ENCODE results near the gene SCNN1A. TPM values are rescaled to one million over a fixed set of nuclear protein-coding genes. Genes with fewer than 3 reads are reported as not detected.

Gene SCNN1A
- total and polyA plus RNA-seq, 2 of the 13 experiments (the other 11 are each of a cell fraction or from before 2014, with no cell fraction given): 1.5 to 14.6 TPM

DNA sequence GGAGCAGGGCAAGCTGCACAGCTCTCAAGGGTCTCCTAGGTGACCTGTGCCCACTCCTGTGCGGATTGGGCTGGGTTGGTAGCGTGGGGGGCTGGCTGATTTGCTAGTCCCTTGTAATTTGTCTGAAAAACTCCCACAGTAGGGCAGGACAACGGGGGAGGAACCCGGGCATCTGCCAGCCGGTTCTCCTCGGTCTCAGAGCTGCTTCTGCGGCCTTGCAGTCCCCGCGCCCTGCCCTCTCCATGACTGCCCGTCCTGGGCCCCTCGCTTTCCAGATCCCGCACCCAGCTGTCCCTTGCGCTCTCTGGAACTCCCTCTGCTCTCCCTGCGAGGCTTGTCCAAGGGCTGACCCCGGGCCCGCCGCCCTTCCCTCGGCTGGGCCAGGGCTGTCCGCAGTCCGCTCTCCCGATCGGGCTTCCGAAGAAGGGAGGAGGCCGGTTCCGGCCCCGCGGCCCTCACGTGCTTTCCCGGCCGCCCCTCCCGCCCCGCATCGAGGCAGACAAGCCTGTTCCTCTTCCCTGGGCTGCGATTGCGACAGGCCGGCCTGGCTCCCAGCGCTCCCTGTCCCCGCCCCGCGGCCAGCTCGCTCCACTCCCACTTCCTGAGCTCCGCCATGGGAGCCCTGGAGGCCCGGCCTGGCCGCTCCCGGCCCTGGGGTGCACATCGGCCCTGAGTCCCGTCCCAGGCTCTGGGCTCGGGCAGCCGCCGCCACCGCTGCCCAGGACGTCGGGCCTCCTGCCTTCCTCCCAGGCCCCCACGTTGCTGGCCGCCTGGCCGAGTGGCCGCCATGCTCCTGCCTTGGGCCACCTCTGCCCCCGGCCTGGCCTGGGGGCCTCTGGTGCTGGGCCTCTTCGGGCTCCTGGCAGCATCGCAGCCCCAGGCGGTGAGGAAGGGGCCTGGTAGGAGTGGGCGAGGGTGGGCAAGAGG, 8.5 kb upstream of the SCNN1A start, which contains the start of gene LTBR (continued):
- TF ChIP-seq, protein P1, sequence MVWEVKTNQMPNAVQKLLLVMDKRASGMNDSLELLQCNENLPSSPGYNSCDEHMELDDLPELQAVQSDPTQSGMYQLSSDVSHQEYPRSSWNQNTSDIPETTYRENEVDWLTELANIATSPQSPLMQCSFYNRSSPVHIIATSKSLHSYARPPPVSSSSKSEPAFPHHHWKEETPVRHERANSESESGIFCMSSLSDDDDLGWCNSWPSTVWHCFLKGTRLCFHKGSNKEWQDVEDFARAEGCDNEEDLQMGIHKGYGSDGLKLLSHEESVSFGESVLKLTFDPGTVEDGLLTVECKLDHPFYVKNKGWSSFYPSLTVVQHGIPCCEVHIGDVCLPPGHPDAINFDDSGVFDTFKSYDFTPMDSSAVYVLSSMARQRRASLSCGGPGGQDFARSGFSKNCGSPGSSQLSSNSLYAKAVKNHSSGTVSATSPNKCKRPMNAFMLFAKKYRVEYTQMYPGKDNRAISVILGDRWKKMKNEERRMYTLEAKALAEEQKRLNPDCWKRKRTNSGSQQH (CRISPR knock-in tag; IDR thresholded peaks at IDR 0.05; ENCODE audit: low read depth): peak; percentile 88; the same call in 1 of the 2 replicates
- TF ChIP-seq, protein P2, sequence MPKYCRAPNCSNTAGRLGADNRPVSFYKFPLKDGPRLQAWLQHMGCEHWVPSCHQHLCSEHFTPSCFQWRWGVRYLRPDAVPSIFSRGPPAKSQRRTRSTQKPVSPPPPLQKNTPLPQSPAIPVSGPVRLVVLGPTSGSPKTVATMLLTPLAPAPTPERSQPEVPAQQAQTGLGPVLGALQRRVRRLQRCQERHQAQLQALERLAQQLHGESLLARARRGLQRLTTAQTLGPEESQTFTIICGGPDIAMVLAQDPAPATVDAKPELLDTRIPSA (CRISPR knock-in tag; IDR thresholded peaks at IDR 0.05; ENCODE audit: borderline replicate concordance): peak; percentile 93
- TF ChIP-seq YY1 (IDR thresholded peaks at IDR 0.05; ENCODE audit: insufficient read depth, insufficient replicate concordance, low read depth, low read length) (peak; percentile 70), NFKBIZ (CRISPR knock-in tag; IDR thresholded peaks at IDR 0.05) (peak; percentile 92), ZNF451 (CRISPR knock-in tag; IDR thresholded peaks at IDR 0.05) (peak; percentile 88; the same call in 1 of the 2 replicates), ATF7-NPFF (CRISPR knock-in tag; IDR thresholded peaks at IDR 0.05; ENCODE audit: low read depth) (peak; percentile 85), ZNF713 (CRISPR knock-in tag; IDR thresholded peaks at IDR 0.05) (no peak), FOSL2 (CRISPR knock-in tag; IDR thresholded peaks at IDR 0.05) (peak; percentile 69), ZFP82 (CRISPR knock-in tag; IDR thresholded peaks at IDR 0.05; ENCODE audit: borderline replicate concordance) (peak; percentile 96; the same call in 1 of the 2 replicates), ELF1 (CRISPR knock-in tag; IDR thresholded peaks at IDR 0.05) (peak; percentile 81), ERF (CRISPR knock-in tag; IDR thresholded peaks at IDR 0.05) (peak; percentile 95), ELF4 (CRISPR knock-in tag; IDR thresholded peaks at IDR 0.05; ENCODE audit: borderline replicate concordance) (peak; percentile 92; the same call in 1 of the 2 replicates), DNMT3B (CRISPR knock-in tag; conservative IDR thresholded peaks at IDR 0.05) (0 out of 2 replicates have a peak, but pooled peaks have one; percentile 53)
- TF ChIP-seq, protein P3, sequence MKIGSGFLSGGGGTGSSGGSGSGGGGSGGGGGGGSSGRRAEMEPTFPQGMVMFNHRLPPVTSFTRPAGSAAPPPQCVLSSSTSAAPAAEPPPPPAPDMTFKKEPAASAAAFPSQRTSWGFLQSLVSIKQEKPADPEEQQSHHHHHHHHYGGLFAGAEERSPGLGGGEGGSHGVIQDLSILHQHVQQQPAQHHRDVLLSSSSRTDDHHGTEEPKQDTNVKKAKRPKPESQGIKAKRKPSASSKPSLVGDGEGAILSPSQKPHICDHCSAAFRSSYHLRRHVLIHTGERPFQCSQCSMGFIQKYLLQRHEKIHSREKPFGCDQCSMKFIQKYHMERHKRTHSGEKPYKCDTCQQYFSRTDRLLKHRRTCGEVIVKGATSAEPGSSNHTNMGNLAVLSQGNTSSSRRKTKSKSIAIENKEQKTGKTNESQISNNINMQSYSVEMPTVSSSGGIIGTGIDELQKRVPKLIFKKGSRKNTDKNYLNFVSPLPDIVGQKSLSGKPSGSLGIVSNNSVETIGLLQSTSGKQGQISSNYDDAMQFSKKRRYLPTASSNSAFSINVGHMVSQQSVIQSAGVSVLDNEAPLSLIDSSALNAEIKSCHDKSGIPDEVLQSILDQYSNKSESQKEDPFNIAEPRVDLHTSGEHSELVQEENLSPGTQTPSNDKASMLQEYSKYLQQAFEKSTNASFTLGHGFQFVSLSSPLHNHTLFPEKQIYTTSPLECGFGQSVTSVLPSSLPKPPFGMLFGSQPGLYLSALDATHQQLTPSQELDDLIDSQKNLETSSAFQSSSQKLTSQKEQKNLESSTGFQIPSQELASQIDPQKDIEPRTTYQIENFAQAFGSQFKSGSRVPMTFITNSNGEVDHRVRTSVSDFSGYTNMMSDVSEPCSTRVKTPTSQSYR (CRISPR knock-in tag; IDR thresholded peaks at IDR 0.05; ENCODE audit: borderline replicate concordance): peak; percentile 64; the same call in 1 of the 2 replicates
- TF ChIP-seq, protein P4, sequence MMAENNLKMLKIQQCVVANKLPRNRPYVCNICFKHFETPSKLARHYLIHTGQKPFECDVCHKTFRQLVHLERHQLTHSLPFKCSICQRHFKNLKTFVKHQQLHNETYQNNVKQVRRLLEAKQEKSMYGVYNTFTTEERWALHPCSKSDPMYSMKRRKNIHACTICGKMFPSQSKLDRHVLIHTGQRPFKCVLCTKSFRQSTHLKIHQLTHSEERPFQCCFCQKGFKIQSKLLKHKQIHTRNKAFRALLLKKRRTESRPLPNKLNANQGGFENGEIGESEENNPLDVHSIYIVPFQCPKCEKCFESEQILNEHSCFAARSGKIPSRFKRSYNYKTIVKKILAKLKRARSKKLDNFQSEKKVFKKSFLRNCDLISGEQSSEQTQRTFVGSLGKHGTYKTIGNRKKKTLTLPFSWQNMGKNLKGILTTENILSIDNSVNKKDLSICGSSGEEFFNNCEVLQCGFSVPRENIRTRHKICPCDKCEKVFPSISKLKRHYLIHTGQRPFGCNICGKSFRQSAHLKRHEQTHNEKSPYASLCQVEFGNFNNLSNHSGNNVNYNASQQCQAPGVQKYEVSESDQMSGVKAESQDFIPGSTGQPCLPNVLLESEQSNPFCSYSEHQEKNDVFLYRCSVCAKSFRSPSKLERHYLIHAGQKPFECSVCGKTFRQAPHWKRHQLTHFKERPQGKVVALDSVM (CRISPR knock-in tag; IDR thresholded peaks at IDR 0.05): peak; percentile 84
- TF ChIP-seq, protein P5, sequence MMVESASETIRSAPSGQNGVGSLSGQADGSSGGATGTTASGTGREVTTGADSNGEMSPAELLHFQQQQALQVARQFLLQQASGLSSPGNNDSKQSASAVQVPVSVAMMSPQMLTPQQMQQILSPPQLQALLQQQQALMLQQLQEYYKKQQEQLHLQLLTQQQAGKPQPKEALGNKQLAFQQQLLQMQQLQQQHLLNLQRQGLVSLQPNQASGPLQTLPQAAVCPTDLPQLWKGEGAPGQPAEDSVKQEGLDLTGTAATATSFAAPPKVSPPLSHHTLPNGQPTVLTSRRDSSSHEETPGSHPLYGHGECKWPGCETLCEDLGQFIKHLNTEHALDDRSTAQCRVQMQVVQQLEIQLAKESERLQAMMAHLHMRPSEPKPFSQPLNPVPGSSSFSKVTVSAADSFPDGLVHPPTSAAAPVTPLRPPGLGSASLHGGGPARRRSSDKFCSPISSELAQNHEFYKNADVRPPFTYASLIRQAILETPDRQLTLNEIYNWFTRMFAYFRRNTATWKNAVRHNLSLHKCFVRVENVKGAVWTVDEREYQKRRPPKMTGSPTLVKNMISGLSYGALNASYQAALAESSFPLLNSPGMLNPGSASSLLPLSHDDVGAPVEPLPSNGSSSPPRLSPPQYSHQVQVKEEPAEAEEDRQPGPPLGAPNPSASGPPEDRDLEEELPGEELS (CRISPR knock-in tag; IDR thresholded peaks at IDR 0.05): peak; percentile 54
- TF ChIP-seq, protein P6, sequence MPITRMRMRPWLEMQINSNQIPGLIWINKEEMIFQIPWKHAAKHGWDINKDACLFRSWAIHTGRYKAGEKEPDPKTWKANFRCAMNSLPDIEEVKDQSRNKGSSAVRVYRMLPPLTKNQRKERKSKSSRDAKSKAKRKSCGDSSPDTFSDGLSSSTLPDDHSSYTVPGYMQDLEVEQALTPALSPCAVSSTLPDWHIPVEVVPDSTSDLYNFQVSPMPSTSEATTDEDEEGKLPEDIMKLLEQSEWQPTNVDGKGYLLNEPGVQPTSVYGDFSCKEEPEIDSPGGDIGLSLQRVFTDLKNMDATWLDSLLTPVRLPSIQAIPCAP (CRISPR knock-in tag; IDR thresholded peaks at IDR 0.05; ENCODE audit: low read depth): 0 out of 2 replicates have a peak, but pooled peaks have one; percentile 54

All from HepG2 (cell line).